Measurements from ENCODE around the gene FOXJ3.

DNA sequence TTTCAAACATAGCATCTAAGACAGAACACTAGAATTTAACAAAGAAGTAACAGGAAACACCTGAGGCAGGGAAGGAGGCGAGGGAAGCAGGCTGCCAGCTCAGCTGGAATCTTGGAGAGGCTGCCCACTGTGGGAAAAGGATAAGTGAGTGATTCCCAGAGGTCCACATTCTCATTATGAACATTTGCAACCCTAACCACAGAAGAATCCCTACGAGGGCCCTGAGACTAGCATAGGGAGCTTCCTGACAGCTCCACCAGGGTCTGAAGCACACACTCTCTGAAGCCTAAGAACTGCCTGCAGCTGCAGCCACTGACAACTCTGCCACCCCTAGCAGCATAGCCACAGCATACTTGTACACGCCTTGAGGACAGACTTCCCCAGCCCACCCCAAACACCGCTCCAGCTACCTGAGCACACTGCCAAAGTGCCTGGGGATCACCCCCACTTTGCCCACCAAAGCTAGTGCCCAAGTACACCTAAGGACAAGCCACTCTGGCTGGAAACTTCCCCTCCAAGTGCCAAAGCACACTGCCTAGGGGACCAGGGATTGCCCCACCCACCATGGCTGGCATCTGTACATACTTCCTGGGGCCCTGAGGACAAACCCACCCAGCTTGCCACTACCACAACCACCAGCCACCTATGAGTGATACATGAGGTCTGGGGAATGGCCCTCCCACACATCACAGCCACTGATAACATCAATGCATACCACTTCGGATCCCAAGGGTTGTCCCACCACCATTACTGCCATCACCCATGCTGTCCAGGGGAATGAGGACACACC lies 93.9 kb downstream of the FOXJ3 start:
- TF ChIP-seq, protein P1, sequence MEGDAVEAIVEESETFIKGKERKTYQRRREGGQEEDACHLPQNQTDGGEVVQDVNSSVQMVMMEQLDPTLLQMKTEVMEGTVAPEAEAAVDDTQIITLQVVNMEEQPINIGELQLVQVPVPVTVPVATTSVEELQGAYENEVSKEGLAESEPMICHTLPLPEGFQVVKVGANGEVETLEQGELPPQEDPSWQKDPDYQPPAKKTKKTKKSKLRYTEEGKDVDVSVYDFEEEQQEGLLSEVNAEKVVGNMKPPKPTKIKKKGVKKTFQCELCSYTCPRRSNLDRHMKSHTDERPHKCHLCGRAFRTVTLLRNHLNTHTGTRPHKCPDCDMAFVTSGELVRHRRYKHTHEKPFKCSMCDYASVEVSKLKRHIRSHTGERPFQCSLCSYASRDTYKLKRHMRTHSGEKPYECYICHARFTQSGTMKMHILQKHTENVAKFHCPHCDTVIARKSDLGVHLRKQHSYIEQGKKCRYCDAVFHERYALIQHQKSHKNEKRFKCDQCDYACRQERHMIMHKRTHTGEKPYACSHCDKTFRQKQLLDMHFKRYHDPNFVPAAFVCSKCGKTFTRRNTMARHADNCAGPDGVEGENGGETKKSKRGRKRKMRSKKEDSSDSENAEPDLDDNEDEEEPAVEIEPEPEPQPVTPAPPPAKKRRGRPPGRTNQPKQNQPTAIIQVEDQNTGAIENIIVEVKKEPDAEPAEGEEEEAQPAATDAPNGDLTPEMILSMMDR (IDR thresholded peaks at IDR 0.05): no peak
- TF ChIP-seq POLR2A (IDR thresholded peaks at IDR 0.05): no peak

Measured in sigmoid colon (tissue), 3 donors.